Peyer's patch (tissue), 4 donors: Measurements from ENCODE around the gene SRC. TPM values are rescaled to one million over a fixed set of nuclear protein-coding genes. Genes with fewer than 3 reads are reported as not detected.

Source experiments
- DNase-seq, 3 donors: peaks; one replicate each; pipeline ENCODE4 v3.0.0-alpha.2; 2017 to 2019
- H3K27ac ChIP-seq, 4 donors: fragments of 200-600 bp; sonication (generic); one replicate each; pipeline ENCODE4 v1.5.1; 2016 to 2019
- H3K27me3 ChIP-seq, 2 donors: fragments of 200-600 bp; sonication (generic); one replicate each; pipeline ENCODE4 v1.5.1; 2019
- H3K36me3 ChIP-seq, 3 donors: fragments of 200-600 bp; sonication (generic); one replicate each; pipeline ENCODE4 v1.5.1; 2016 to 2019
- H3K4me1 ChIP-seq, 4 donors: fragments of 200-600 bp; sonication (generic); one replicate each; pipeline ENCODE4 v1.5.1; 2016 to 2019
- H3K4me3 ChIP-seq, 4 donors: fragments of 200-600 bp; sonication (generic); 1 replicate in 3 of 4; 2 replicates in 1 of 4; pipeline ENCODE4 v1.5.1; 2016 to 2019; ENCODE audit warnings: mild to moderate bottlenecking in 1 of 4
- H3K9me3 ChIP-seq, 4 donors: fragments of 200-600 bp; sonication (generic); one replicate each; pipeline ENCODE4 v1.5.1; 2016 to 2019; ENCODE audit warnings: mild to moderate bottlenecking in 1 of 4
- POLR2A ChIP-seq, 2 donors: fragments of 450-650 bp; IDR thresholded peaks; one replicate each; pipeline ENCODE4 v1.5.1; 2017; ENCODE audit warnings: antibody characterized with exemption in 2 of 2, mild to moderate bottlenecking in 2 of 2, moderate library complexity in 2 of 2
- total RNA-seq, 4 donors: library from RNA; depleted of rRNA; stranded (reverse); fragments of >200 nt; gene quantifications; one replicate each; pipeline ENCODE4 v1.1.0, GENCODE V29; 2016
- TF ChIP-seq, protein P1 (sequence below), 6 experiments: fragments of 450-650 bp in 4 of 6; fragments of 200-600 bp in 2 of 6; sonication (generic) in 1 of 6; IDR thresholded peaks; one replicate each; pipeline ENCODE4 v1.5.1; 2017 to 2019; ENCODE audit warnings: antibody characterized with exemption in 6 of 6, mild to moderate bottlenecking in 3 of 6, moderate library complexity in 1 of 6

Gene SRC
- total RNA-seq = 100 to 1,000 TPM in 3 of 4 donors, 10 to 100 TPM in 1; 85.8 to 187 (median 146) TPM

DNA sequence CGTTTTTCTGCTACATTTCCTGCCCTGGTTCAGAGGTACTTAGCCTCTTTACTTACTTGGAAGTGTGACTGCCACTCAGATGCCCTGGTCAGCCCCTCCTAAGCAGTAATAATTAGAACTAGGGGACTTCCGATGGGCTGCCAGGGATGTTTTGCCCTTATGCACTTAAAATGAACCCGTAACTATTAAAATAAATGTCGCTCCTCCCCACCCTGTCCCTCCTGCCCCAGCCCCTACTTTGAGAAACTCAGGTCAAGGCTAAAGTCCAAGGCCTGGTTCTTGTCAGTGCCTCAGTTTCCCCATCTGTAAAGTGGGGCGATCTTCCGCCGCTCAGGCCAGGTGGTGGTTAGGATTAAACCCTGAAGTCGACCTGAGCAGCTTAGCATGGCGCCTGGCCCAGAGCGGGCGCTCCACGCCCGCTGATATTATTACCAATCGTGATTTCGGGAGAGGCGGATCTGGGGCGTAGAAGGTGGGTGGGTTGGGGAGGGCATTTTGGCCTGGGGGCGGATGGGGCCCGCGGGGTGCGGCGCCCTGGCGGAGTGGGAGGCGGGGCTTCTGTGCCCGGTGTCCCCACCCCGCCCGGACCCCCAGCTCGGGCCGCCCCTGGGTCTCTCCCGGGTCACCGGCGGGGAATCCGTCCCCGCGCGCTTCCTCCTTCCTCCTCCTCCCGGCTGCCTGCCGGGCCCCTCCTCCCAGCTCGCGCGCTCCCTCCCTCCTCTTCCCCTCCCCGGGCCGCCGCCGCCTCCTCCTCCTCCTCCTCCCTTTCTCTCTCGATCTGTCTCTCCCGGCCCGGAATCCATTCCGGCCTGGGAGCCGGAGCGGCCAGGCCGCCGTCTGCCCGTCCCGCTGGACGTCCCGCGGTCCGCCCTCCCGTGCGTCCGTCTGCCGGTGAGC is at the start of gene SRC:
Gene SRC (plus strand): TSS at position 802 of the 897 bp plus-strand sequence. CDS start 38,014 bp downstream, outside the sequence.
- peak within 1 kb of the TSS; percentile 76 to 84 (median 79) for H3K4me3 ChIP-seq
- H3K27me3 ChIP-seq = no peaks in the 10 kb centered on the region
- peak; percentile 65 to 92 (median 91) for DNase-seq
- H3K27ac ChIP-seq = peak within 1 kb of the TSS; percentile 80 to 95 (median 88)
- TF ChIP-seq POLR2A (IDR thresholded peaks at IDR 0.05) = peak; percentile 54 to 81
- TF ChIP-seq, protein P1, sequence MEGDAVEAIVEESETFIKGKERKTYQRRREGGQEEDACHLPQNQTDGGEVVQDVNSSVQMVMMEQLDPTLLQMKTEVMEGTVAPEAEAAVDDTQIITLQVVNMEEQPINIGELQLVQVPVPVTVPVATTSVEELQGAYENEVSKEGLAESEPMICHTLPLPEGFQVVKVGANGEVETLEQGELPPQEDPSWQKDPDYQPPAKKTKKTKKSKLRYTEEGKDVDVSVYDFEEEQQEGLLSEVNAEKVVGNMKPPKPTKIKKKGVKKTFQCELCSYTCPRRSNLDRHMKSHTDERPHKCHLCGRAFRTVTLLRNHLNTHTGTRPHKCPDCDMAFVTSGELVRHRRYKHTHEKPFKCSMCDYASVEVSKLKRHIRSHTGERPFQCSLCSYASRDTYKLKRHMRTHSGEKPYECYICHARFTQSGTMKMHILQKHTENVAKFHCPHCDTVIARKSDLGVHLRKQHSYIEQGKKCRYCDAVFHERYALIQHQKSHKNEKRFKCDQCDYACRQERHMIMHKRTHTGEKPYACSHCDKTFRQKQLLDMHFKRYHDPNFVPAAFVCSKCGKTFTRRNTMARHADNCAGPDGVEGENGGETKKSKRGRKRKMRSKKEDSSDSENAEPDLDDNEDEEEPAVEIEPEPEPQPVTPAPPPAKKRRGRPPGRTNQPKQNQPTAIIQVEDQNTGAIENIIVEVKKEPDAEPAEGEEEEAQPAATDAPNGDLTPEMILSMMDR (IDR thresholded peaks at IDR 0.05) = no peak
- peaks cover 0 to 10% (median 0%) of the 10 kb centered on the region in 3 donors for H3K36me3 ChIP-seq
- no peaks in the 10 kb centered on the region for H3K9me3 ChIP-seq
- peaks cover 0 to 58% (median 2%) of the 10 kb centered on the region in 4 donors for H3K4me1 ChIP-seq

DNA sequence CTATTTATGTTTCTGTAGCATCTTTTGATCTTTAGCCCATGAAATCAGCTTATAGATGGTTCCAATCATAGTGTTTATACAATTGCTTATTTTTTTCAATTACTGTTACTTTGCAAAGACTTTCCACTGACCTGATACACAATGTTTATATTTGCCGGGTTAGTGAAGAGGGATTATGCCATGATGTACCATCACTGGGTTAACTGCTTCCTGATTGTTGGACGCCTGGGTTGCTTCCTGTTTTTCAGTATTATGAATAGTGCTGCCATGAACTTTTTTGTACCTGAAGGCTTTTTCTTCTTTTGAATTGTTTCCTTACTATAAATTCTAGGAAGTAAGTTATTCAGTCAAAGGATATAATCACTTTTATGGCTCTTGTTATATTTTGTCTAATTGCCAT is 49.6 kb upstream of the SRC start:
- Histone ChIP-seq H3K27ac (peak overlapping the region in 1 of 4 donors; percentile 60), H3K36me3 (peaks cover 0 to 9% (median 0%) of the 10 kb centered on the region in 3 donors), H3K9me3 (no peaks in the 10 kb centered on the region), H3K27me3 (no peaks in the 10 kb centered on the region), H3K4me3 (no peak overlapping the region), H3K4me1 (peaks cover 0 to 24% (median 6%) of the 10 kb centered on the region in 4 donors)
- TF ChIP-seq, protein P1 (IDR thresholded peaks at IDR 0.05) = no peak
- no peak for TF ChIP-seq POLR2A (IDR thresholded peaks at IDR 0.05)
- DNase-seq = no peak

DNA sequence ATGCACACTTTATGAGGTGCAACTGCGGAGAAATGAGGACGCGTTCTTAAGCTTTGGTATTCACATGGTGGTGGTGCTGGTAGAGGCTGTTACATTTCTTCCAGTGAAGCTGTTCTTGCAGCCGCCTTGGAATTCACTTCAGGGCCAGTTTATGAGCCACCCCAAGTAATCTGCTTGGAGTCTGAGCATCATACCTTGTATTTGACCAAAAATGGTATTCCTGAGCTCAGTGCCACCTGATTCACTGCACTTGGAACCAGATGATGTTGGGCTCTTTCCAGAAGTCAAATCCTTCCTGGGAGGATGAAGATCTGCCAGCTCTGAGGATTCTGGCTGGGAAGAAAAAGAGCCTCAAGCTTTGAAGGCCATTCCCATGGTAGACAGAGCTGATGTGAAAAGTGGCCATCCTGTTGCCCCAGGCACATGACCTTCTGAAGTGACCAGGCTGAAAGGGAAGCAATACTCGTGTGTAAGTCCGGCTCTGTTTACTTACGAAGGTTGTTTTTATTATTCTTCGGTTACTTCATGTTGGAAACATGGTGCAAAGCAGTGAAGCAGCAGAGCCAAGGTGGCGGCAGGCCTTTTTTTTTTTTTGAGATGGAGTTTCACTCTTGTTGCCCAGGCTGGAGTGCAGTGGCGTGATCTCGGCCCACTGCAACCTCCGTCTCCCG is 48.7 kb upstream of the SRC start:
- Histone ChIP-seq H3K9me3 (no peaks in the 10 kb centered on the region), H3K27ac (peak overlapping the region in 2 of 4 donors; percentile 33 to 60), H3K4me3 (no peak overlapping the region), H3K4me1 (peaks cover 0 to 24% (median 6%) of the 10 kb centered on the region in 4 donors), H3K36me3 (peaks cover 0 to 17% (median 0%) of the 10 kb centered on the region in 3 donors), H3K27me3 (no peaks in the 10 kb centered on the region)
- peak in 1 of 3 donors; percentile 12 for DNase-seq
- TF ChIP-seq POLR2A (IDR thresholded peaks at IDR 0.05) = no peak
- TF ChIP-seq, protein P1 (IDR thresholded peaks at IDR 0.05) = no peak

DNA sequence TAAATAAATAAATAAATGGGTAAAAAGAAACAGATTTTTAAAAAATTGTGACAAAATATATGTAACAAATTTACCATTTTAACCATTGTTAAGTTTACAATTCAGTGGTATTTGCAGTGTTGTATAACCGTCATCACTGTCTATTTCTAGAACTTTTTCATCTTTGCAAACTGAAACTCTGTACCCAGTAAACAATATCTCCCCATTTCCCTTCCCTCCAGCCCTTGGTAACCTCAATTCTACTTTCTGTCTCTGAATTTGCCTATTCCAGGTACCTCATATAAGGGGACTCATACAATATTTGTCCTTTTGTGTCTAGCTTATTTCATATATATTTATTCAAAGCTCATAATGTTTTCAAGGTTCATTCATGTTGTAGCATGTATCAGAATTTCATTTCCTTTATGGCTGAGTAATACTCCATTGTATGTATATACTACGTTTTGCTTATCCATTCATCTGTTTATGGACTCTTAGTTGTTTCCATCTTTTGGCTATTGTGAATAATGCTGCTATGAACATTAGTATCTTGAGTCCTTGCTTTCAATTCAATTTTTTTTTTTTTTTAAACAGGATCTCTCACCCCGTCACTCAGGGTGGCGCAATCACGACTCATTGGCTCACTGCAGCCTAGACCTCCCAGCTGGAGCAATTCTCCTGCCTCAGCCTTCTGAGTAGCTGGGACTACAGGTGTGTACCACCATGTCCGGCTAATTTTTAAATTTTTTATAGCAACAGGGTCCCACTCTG is 47.6 kb upstream of the SRC start:
- Histone ChIP-seq H3K4me3 (no peak overlapping the region), H3K27me3 (no peaks in the 10 kb centered on the region), H3K36me3 (peaks cover 0 to 27% (median 0%) of the 10 kb centered on the region in 3 donors), H3K9me3 (no peaks in the 10 kb centered on the region), H3K4me1 (peaks cover 0 to 28% (median 6%) of the 10 kb centered on the region in 4 donors), H3K27ac (peak overlapping the region in 1 of 4 donors; percentile 60)
- peak in 2 of 3 donors; percentile 16 to 42 for DNase-seq
- TF ChIP-seq POLR2A (IDR thresholded peaks at IDR 0.05) = no peak
- TF ChIP-seq, protein P1 (IDR thresholded peaks at IDR 0.05) = no peak
